Nephron (organoid): ENCODE measurements around the gene POLD4.

Source experiments
- H3K27ac Mint-ChIP-seq, 3 experiments: 2 replicates each; pipeline ENCODE4 v1.8.0; 2020; ENCODE audit warnings: mixed read lengths in 3 of 3, mild to moderate bottlenecking in 2 of 3, moderate library complexity in 1 of 3
- H3K27me3 Mint-ChIP-seq: 2 replicates; pipeline ENCODE4 v1.8.0; 2021; ENCODE audit warnings: low read depth, mild to moderate bottlenecking, moderate library complexity, mixed read lengths
- H3K36me3 Mint-ChIP-seq: 2 replicates; pipeline ENCODE4 v1.8.0; 2020; ENCODE audit warnings: low read depth, mixed read lengths
- H3K4me1 Mint-ChIP-seq: 2 replicates; pipeline ENCODE4 v1.8.0; 2020; ENCODE audit warnings: mixed read lengths
- H3K4me3 Mint-ChIP-seq, 3 experiments: 2 replicates each; pipeline ENCODE4 v1.8.0; 2020; ENCODE audit warnings: mild to moderate bottlenecking in 3 of 3, mixed read lengths in 3 of 3, moderate library complexity in 2 of 3
- H3K9me3 Mint-ChIP-seq: 2 replicates; pipeline ENCODE4 v1.8.0; 2020; ENCODE audit warnings: mixed read lengths
- CTCF ChIP-seq, 3 experiments: fragments of 200-600 bp; sonication (generic); IDR thresholded peaks; one replicate each; pipeline ENCODE4 v1.5.0; 2021; ENCODE audit warnings: antibody characterized with exemption in 3 of 3; ENCODE audit not compliant: unreplicated experiment in 3 of 3

Gene POLD4

DNA sequence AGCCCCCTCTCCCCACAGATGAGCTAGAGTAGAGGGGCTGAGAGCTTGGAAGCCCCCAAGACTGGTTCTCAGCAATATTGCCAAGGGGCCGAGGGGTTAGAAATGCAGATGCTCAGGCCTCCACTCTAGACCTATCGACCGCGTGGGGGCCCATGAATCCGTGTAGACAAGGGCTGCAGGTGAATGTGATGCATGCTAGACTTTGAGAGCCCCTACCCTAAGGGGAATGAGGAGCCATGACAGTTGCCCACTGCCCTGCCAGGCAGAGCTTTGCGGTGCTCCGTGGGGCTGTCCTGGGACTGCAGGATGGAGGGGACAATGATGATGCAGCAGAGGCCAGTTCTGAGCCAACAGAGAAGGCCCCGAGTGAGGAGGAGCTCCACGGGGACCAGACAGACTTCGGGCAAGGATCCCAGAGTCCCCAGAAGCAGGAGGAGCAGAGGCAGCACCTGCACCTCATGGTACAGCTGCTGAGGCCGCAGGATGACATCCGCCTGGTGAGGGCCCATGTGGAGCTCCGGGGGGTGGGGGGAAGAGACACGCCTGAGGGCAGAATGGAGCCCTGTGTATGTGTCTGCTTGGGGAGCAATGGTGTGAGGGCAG, 48.7 kb downstream of the POLD4 start:
- TF ChIP-seq CTCF (IDR thresholded peaks at IDR 0.05; ENCODE audit: unreplicated experiment in 3 of 3): no peak
- H3K9me3 Mint-ChIP-seq: no peaks in the 10 kb centered on the region
- H3K4me3 Mint-ChIP-seq: peak overlapping the region; percentile 30 to 66 (median 56)
- peaks cover 5% of the 10 kb centered on the region for H3K36me3 Mint-ChIP-seq
- no peak overlapping the region for H3K27ac Mint-ChIP-seq
- peaks cover 4% of the 10 kb centered on the region for H3K27me3 Mint-ChIP-seq
- H3K4me1 Mint-ChIP-seq: peaks cover 5% of the 10 kb centered on the region

DNA sequence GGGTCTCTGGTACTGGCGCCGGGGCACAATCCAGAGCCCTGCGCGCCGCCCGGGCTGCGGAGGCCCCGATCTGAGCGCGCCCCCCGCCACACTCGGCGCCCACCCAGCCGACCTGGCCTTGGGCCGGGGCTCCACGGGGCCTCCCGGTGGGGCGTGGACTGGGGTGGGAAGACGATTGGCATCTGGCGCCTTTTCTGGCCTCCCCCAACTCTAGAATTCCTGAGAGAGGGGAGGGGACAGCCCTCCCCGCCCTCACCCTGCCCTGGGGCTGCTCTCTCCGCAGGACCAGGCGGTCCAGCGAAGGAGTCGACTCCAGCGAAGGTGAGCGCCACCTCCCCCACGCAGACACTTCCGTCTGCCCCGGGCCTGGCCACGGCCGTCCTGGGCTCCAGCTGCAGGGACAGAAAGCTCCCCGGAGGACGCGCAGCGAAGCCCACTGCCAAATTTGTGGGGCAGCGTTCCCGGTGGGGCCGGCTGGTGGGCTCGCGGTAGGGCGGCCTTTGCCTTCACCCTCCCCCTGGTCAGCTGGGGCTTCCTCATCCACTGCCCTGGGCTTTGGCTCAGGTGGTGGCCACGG, 49.4 kb downstream of the POLD4 start:
- Mint-ChIP-seq H3K9me3 (no peaks in the 10 kb centered on the region), H3K4me3 (peak overlapping the region; percentile 53 to 81 (median 71)), H3K27me3 (peaks cover 4% of the 10 kb centered on the region), H3K4me1 (peaks cover 5% of the 10 kb centered on the region), H3K36me3 (peaks cover 5% of the 10 kb centered on the region), H3K27ac (no peak overlapping the region)
- TF ChIP-seq CTCF (IDR thresholded peaks at IDR 0.05; ENCODE audit: unreplicated experiment in 3 of 3): no peak

DNA sequence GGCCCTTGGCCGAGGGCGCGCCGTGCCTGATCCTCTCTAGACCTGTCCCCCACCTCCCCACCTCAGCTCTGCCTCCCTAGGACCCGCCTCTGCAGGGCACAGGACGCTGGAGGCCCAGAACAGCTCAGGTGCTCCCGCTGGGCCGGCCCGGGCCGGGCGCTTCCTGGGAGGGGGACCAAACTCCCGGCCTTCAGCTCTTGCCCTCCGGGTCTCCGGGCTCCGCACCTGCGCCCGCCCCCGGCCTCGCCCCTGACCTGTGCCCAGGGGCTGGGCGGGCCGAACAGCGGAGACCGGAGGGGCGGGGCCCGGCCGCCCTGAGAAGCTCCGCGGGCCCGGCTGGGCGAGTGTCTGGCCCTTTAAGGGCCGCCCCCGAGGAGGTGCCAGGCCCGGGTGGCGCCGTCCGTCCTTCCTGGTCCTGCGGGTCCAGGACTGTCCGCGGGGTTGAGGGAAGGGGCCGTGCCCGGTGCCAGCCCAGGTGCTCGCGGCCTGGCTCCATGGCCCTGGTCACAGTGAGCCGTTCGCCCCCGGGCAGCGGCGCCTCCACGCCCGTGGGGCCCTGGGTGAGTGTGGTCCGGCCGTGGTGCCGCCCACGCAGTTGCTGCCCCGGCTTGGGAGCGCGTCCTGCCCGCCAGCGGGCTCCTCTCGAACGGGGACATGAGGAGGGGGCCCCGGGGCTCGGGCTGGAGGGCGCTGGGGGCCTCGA, 50.1 kb downstream of the POLD4 start, which contains the start of gene SSH3:
Gene SSH3 (plus strand): TSS at position 399 of the 703 bp plus-strand sequence. CDS start 96 bp downstream, at position 495.
- H3K27me3 Mint-ChIP-seq: peaks cover 4% of the 10 kb centered on the region
- peak within 1 kb of the TSS; percentile 81 to 88 (median 87) for H3K4me3 Mint-ChIP-seq
- peaks cover 11% of the 10 kb centered on the region for H3K36me3 Mint-ChIP-seq
- peak within 1 kb of the TSS; percentile 89 to 94 (median 94) for H3K27ac Mint-ChIP-seq
- no peak for TF ChIP-seq CTCF (IDR thresholded peaks at IDR 0.05; ENCODE audit: unreplicated experiment in 3 of 3)
- peaks cover 4% of the 10 kb centered on the region for H3K9me3 Mint-ChIP-seq
- H3K4me1 Mint-ChIP-seq: peaks cover 5% of the 10 kb centered on the region

DNA sequence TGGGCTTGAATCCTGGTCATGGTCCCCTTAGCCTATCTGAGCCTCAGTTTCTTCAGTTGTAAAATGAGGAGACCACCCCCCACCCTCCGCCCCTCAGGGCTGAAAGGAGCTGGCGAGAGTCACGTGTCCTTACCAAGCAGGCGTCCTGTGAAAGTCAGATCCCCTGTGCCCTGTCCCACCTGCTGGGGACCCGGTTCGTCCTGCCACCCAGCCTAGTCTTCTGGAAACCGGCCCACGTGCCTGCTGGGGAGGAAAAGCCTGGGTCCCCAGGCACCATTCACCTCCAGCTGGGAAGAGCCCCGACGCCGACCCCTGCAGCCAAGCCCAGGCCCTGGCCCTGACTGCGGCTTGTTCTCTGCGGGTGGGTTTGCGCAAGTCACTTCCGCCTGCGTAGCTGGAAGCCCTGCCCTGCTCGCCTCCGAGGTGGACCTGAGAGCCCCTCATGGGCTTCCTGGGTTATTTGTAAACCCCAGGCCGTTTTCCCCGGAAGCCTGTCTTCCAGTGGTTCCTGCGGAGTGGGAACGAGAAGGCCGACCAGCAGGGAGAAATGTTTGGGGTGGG, 50.7 kb downstream of the POLD4 start:
- Mint-ChIP-seq H3K9me3 (peaks cover 5% of the 10 kb centered on the region), H3K4me1 (peaks cover 5% of the 10 kb centered on the region), H3K27ac (peak overlapping the region; percentile 89 to 94 (median 94)), H3K36me3 (peaks cover 18% of the 10 kb centered on the region), H3K4me3 (peak overlapping the region; percentile 81 to 88 (median 87)), H3K27me3 (peaks cover 4% of the 10 kb centered on the region)
- no peak for TF ChIP-seq CTCF (IDR thresholded peaks at IDR 0.05; ENCODE audit: unreplicated experiment in 3 of 3)

DNA sequence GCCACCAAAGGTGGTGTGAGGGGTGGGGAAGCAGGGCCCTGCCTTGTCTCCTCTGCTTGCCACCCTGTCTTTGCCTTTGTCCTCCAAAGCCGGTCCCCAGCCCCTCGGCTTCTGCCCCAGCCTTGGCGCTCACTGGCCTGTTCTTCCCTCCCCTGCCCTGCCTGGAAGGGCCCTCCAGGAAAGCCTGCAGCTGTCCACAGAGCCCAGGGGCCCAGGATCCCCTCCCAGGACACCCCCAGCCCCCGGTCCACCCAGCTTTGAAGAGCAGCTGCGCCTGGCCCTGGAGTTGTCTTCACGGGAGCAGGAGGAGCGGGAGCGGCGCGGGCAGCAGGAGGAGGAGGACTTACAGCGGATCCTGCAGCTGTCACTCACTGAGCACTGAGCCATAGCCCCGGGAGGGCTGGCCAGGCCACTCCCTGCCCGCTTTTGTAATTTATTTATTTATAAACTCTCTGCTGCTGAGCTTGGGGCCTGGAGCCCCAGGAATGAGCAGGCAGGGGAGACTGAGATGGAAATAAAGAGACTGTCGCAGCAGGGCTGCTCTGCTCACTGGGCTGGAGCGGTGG, 51.3 kb downstream of the POLD4 start:
- Mint-ChIP-seq H3K4me1 (peaks cover 5% of the 10 kb centered on the region), H3K9me3 (peaks cover 6% of the 10 kb centered on the region), H3K4me3 (peak overlapping the region; percentile 81 to 88 (median 87)), H3K27me3 (peaks cover 4% of the 10 kb centered on the region), H3K27ac (peak overlapping the region; percentile 89 to 94 (median 94)), H3K36me3 (peaks cover 21% of the 10 kb centered on the region)
- TF ChIP-seq CTCF (IDR thresholded peaks at IDR 0.05; ENCODE audit: unreplicated experiment in 3 of 3): no peak
